Mammary microvascular endothelial cell (primary cell): ENCODE data around the gene ZNF750. TPM values are rescaled to one million over a fixed set of nuclear protein-coding genes. Genes with fewer than 3 reads are reported as not detected.

Experiments
- total RNA-seq: library from RNA; depleted of rRNA; stranded (reverse); fragments of >200 nt; gene quantifications from 2 replicates; pipeline ENCODE4 v1.2.3, GENCODE V29; 2015

Gene ZNF750
- not detected in 2 replicates for total RNA-seq

DNA sequence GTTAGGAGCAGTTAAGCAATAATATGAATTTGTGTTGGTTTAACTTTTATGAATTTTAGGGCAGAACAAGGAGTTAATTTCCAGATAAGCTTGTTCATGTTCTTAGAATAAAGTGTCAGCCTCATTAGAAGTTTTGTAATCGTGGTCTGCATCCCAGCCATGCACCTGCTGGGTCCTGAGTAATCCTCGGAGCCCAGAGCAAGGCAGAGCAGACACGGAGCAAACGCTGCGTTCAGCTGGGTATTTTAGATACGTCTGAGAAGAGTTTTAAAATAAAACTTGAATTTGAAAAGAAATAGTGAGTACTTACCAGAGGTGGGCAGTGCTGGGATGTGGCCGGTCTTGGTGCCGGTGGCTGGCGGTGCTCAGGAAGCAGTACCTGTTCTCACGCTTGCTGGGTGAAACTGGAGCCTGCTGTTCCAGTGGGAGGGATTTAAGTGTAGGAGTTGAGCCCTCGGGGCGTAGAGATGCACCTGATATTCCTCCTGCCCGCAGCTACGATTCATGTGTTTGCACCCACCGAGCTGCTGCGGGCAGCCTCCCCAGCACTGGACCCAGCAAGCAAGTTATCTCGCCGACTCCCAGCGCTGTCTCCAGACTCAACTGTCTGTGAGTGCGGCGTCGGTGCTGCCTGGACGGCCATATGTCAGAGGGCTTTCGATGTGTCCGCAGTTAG, at the start of gene ZNF750:
ZNF750 (minus strand) TSS at position 406 of the 676 bp plus-strand sequence. CDS start 7,568 bp downstream, outside the sequence.

Other genes with a start within 250 kb of the ZNF750 start
- 70.3 and 73.1 TPM in 2 replicates for gene WDR45B, start 191.6 kb downstream of the ZNF750 start, total RNA-seq
- 2.7 and 9.4 TPM in 2 replicates for gene RAB40B, start 141.3 kb downstream of the ZNF750 start, total RNA-seq
- 28.9 TPM in 2 replicates for gene FN3KRP, start 123.3 kb downstream of the ZNF750 start, total RNA-seq
- gene FN3K, start 104.4 kb downstream of the ZNF750 start, total RNA-seq, result 2.1 and 2.5 TPM in 2 replicates
- gene TBCD, start 88.0 kb downstream of the ZNF750 start, total RNA-seq, result 66.8 and 72.7 TPM in 2 replicates
- 28.2 and 35.2 TPM in 2 replicates for gene METRNL, start 239.6 kb upstream of the ZNF750 start, total RNA-seq